Lung (tissue), 12 donors: ENCODE measurements around the gene PCBD2. TPM values are rescaled to one million over a fixed set of nuclear protein-coding genes. Genes with fewer than 3 reads are reported as not detected.
"Not testable (repeated sequence)": the region's sequence is repeated elsewhere in the genome, so short reads cannot be mapped to it uniquely, and the experiment has no call there.

Experiments used
- ATAC-seq: fragments of 200-7000 bp; cut with Tn5 transposase; one replicate; pipeline ENCODE4 v1.9.1; 2020; ENCODE audit warnings: moderate number of reproducible peaks; ENCODE audit not compliant: insufficient read depth, low FRiP score
- DNase-seq, 3 donors: peaks; one replicate each; pipeline ENCODE4 v3.0.0-alpha.2; 2013 to 2017
- H3K27ac ChIP-seq, 2 donors: one replicate each; pipeline ENCODE4 v1.5.1; 2013; ENCODE audit warnings: mild to moderate bottlenecking in 2 of 2, moderate library complexity in 2 of 2, control low read depth in 1 of 2, inconsistent platforms in 1 of 2, low read depth in 1 of 2, low read length in 1 of 2
- H3K27me3 ChIP-seq, 3 donors: one replicate each; pipeline ENCODE4 v1.5.1; 2013; ENCODE audit warnings: low read length in 2 of 3; ENCODE audit not compliant: control insufficient read depth in 3 of 3, insufficient read depth in 3 of 3
- H3K36me3 ChIP-seq, 4 donors: one replicate each; pipeline ENCODE4 v1.5.1; 2013; ENCODE audit warnings: low read length in 4 of 4, mild to moderate bottlenecking in 1 of 4, moderate library complexity in 1 of 4; ENCODE audit not compliant: control insufficient read depth in 4 of 4, insufficient read depth in 4 of 4
- H3K4me1 ChIP-seq, 5 donors: one replicate each; pipeline ENCODE4 v1.5.1; 2013; ENCODE audit warnings: low read length in 5 of 5, mild to moderate bottlenecking in 2 of 5, moderate library complexity in 1 of 5; ENCODE audit not compliant: control insufficient read depth in 5 of 5, insufficient read depth in 5 of 5
- H3K4me3 ChIP-seq: one replicate; pipeline ENCODE4 v1.5.1; 2013; ENCODE audit warnings: mild to moderate bottlenecking, control low read depth, moderate library complexity
- H3K9ac ChIP-seq, 2 donors: one replicate each; pipeline ENCODE4 v1.5.1; 2013; ENCODE audit warnings: low read length in 2 of 2, control low read depth in 1 of 2; ENCODE audit not compliant: insufficient read depth in 1 of 2
- H3K9me3 ChIP-seq, 4 donors: one replicate each; pipeline ENCODE4 v1.5.1; 2013; ENCODE audit warnings: low read length in 3 of 4, mild to moderate bottlenecking in 1 of 4, moderate library complexity in 1 of 4; ENCODE audit not compliant: control insufficient read depth in 4 of 4, insufficient read depth in 3 of 4
- CTCF ChIP-seq: IDR thresholded peaks from 2 replicates; pipeline ENCODE4 v1.5.1; 2012; ENCODE audit warnings: mild to moderate bottlenecking; ENCODE audit errors: control extremely low read depth, extremely low read depth
- WGBS, 2 donors: extraction: QIAGEN DNeasy Blood & Tissue Kit; methylation state at CpG; one replicate each; pipeline ENCODE4 v1.1.7; 2013; 5-methylcytosine and 5-hydroxymethylcytosine counted together
- polyA plus RNA-seq, 2 donors: library from polyadenylated mRNA; stranded (reverse); fragments of 200-250 nt; gene quantifications; one replicate each; pipeline ENCODE4 v1.2.1, GENCODE V29; 2013
- total RNA-seq, 2 donors: library from RNA; depleted of rRNA in 1 of 2; stranded (reverse); fragments of >200 nt in 1 of 2; gene quantifications; one replicate each; pipeline ENCODE4 v1.2.1, GENCODE V29; 2014 to 2021
- donor health status: control.
- donor health status: control.
- donor health status: Bipolar disorder and iron deficiency.
- donor health status: healthy.
- donor health status: DM: yes; HTN: yes; CAD: no.

The PCBD2 gene
- total and polyA plus RNA-seq, 4 donors, result 4.1 to 12.3 (median 7.5) TPM

- DNase-seq, result peak; percentile 62 to 91 (median 89)
- Histone ChIP-seq H3K27ac (peak overlapping the region; percentile 98 to 100), H3K9me3 (no peaks in the 10 kb centered on the region), H3K27me3 (no peaks in the 10 kb centered on the region), H3K4me3 (peak overlapping the region; percentile 84), H3K9ac (peak overlapping the region; percentile 63 to 89), H3K4me1 (peaks cover 0 to 2% (median 0%) of the 10 kb centered on the region in 5 donors), H3K36me3 (peaks cover 0 to 4% (median 0%) of the 10 kb centered on the region in 4 donors)
- ATAC-seq, result peak; percentile 40
- peak; percentile 46 for TF ChIP-seq CTCF
- WGBS, 2 donors, result 0% methylated on average over 50 to 54 of the region's 54 CpGs
Observed at GRCh38 chr5:134905246-134905996, 490 bp downstream of the PCBD2 start.

GRCh38 chr5:134906811-134907210 lies 1.9 kb downstream of the PCBD2 start:
- Histone ChIP-seq H3K9ac (no peak overlapping the region), H3K36me3 (peaks cover 0 to 6% (median 5%) of the 10 kb centered on the region in 4 donors), H3K4me1 (peaks cover 0 to 2% (median 0%) of the 10 kb centered on the region in 5 donors), H3K4me3 (no peak overlapping the region), H3K27me3 (no peaks in the 10 kb centered on the region), H3K27ac (no peak overlapping the region), H3K9me3 (no peaks in the 10 kb centered on the region)
- ATAC-seq, result no peak
- TF ChIP-seq CTCF, result no peak
- 95 to 98% methylated on average over 1 of the region's 1 CpG for WGBS, 2 donors
- no peak for DNase-seq

- not testable (repeated sequence) for H3K4me3 ChIP-seq, H3K27ac ChIP-seq, H3K9ac ChIP-seq, ATAC-seq, H3K27me3 ChIP-seq, H3K9me3 ChIP-seq, H3K4me1 ChIP-seq, DNase-seq
- H3K36me3 ChIP-seq, result peaks cover 0 to 22% (median 11%) of the 10 kb centered on the region in 4 donors
- WGBS, 2 donors, result 98% methylated on average over 2 of the region's 2 CpGs
Observed at GRCh38 chr5:134910752-134911151, 5.8 kb downstream of the PCBD2 start.

GRCh38 chr5:134911285-134912206 lies 6.6 kb downstream of the PCBD2 start:
- no peak for ATAC-seq
- 95% methylated on average over 8 of the region's 8 CpGs for WGBS, 2 donors
- H3K9ac ChIP-seq, result no peak overlapping the region

More at GRCh38 chr5:134911285-134912206, 6.6 kb downstream of the PCBD2 start:
- H3K27me3 ChIP-seq, result no peaks in the 10 kb centered on the region
- no peak for DNase-seq
- no peak for TF ChIP-seq CTCF
- H3K9me3 ChIP-seq, result no peaks in the 10 kb centered on the region
- no peak overlapping the region for H3K27ac ChIP-seq
- peaks cover 0 to 22% (median 13%) of the 10 kb centered on the region in 4 donors for H3K36me3 ChIP-seq
- no peak overlapping the region for H3K4me3 ChIP-seq
- H3K4me1 ChIP-seq, result no peaks in the 10 kb centered on the region
